CD4-positive, CD25-positive, alpha-beta regulatory T cell (primary cell): ENCODE results near the gene MAPKAP1. TPM values are rescaled to one million over a fixed set of nuclear protein-coding genes. Genes with fewer than 3 reads are reported as not detected.

Experiments
- ATAC-seq, 2 donors: fragments of 150-1000 bp; cut with Tn5 transposase; one replicate each; pipeline ENCODE4 v1.10.0; 2021; ENCODE audit warnings: low read depth in 2 of 2, moderate number of reproducible peaks in 2 of 2, moderate library complexity in 1 of 2
- DNase-seq, 3 donors: peaks; one replicate each; pipeline versions ENCODE4 v3.0.0 to v3.0.0-alpha.2; 2012 to 2022; ENCODE audit warnings: mixed read lengths in 1 of 3
- H3K27ac ChIP-seq: one replicate; pipeline ENCODE4 v1.7.0; 2013; ENCODE audit warnings: mild to moderate bottlenecking, low read length; ENCODE audit not compliant: insufficient read depth, poor library complexity, severe bottlenecking
- H3K27me3 ChIP-seq: one replicate; pipeline ENCODE4 v1.7.0; 2013; ENCODE audit warnings: low read length; ENCODE audit not compliant: control insufficient read depth, insufficient read depth
- H3K36me3 ChIP-seq: one replicate; pipeline ENCODE4 v1.7.0; 2013; ENCODE audit warnings: mild to moderate bottlenecking, low read length, moderate library complexity; ENCODE audit not compliant: control insufficient read depth, insufficient read depth
- H3K4me1 ChIP-seq: 2 replicates; pipeline ENCODE4 v1.7.0; 2013; ENCODE audit warnings: mild to moderate bottlenecking, low read length; ENCODE audit not compliant: insufficient read depth, control insufficient read depth, poor library complexity, severe bottlenecking
- H3K4me3 ChIP-seq: one replicate; pipeline ENCODE4 v1.7.0; 2013; ENCODE audit warnings: low read depth, mild to moderate bottlenecking, low read length, moderate library complexity
- H3K9me3 ChIP-seq, 2 experiments: 1 replicate in 1 of 2; 2 replicates in 1 of 2; pipeline ENCODE4 v1.7.0; 2013; ENCODE audit warnings: low read length in 2 of 2, mild to moderate bottlenecking in 1 of 2, moderate library complexity in 1 of 2; ENCODE audit not compliant: control insufficient read depth in 2 of 2
- H3K27ac Mint-ChIP-seq, 3 donors: one replicate each; pipeline ENCODE4 v1.8.0; 2020 to 2022; ENCODE audit warnings: mild to moderate bottlenecking in 3 of 3, mixed read lengths in 3 of 3, moderate library complexity in 2 of 3
- H3K27me3 Mint-ChIP-seq: one replicate; pipeline ENCODE4 v1.8.0; 2022; ENCODE audit warnings: mild to moderate bottlenecking, mixed read lengths
- H3K36me3 Mint-ChIP-seq: one replicate; pipeline ENCODE4 v1.8.0; 2020; ENCODE audit warnings: mixed read lengths
- H3K4me1 Mint-ChIP-seq, 4 donors: one replicate each; pipeline ENCODE4 v1.8.0; 2020 to 2022; ENCODE audit warnings: mixed read lengths in 4 of 4, mild to moderate bottlenecking in 1 of 4
- H3K4me3 Mint-ChIP-seq, 4 donors: one replicate each; pipeline ENCODE4 v1.8.0; 2020 to 2022; ENCODE audit warnings: mild to moderate bottlenecking in 4 of 4, mixed read lengths in 4 of 4, moderate library complexity in 3 of 4
- H3K9me3 Mint-ChIP-seq, 7 donors: one replicate each; pipeline ENCODE4 v1.8.0; 2020 to 2022; ENCODE audit warnings: mixed read lengths in 7 of 7, mild to moderate bottlenecking in 3 of 7, moderate library complexity in 2 of 7
- polyA plus RNA-seq, 4 donors: library from polyadenylated mRNA; unstranded; fragments of 300-500 nt; fragmentation: Illumina TruSeq; gene quantifications; one replicate each; pipeline ENCODE4 v1.2.3, GENCODE V29; 2021
- total RNA-seq: library from RNA; stranded (reverse); gene quantifications from one replicate; pipeline ENCODE4 v1.2.3, GENCODE V29; 2022

Gene MAPKAP1
- total and polyA plus RNA-seq, 5 donors from 2014 or later = 40.8 to 53.2 (median 47.3) TPM

- no peak overlapping the region for H3K4me3 ChIP-seq
- Mint-ChIP-seq H3K27ac (no peak overlapping the region), H3K4me1 (no peaks in the 10 kb centered on the region), H3K36me3 (peaks cover 33% of the 10 kb centered on the region), H3K4me3 (no peak overlapping the region), H3K27me3 (no peaks in the 10 kb centered on the region), H3K9me3 (peaks cover 0 to 1% (median 0%) of the 10 kb centered on the region in 7 donors)
- ATAC-seq (no peak), DNase-seq (no peak)
- H3K36me3 ChIP-seq = peaks cover 27% of the 10 kb centered on the region
- H3K9me3 ChIP-seq = no peaks in the 10 kb centered on the region
- no peaks in the 10 kb centered on the region for H3K4me1 ChIP-seq
- H3K27me3 ChIP-seq = no peaks in the 10 kb centered on the region
- no peak overlapping the region for H3K27ac ChIP-seq
Measured at GRCh38 chr9:125438506-125439433, 268.2 kb downstream of the MAPKAP1 start.

GRCh38 chr9:125437771-125438221, 269.2 kb downstream of the MAPKAP1 start:
- H3K9me3 Mint-ChIP-seq = no peaks in the 10 kb centered on the region
- H3K27ac Mint-ChIP-seq = no peak overlapping the region
- ATAC-seq (no peak), DNase-seq (no peak)
- Histone ChIP-seq H3K27me3 (no peaks in the 10 kb centered on the region), H3K4me1 (no peaks in the 10 kb centered on the region), H3K9me3 (no peaks in the 10 kb centered on the region), H3K4me3 (no peak overlapping the region), H3K27ac (no peak overlapping the region), H3K36me3 (peaks cover 27% of the 10 kb centered on the region)
- H3K36me3 Mint-ChIP-seq = peaks cover 30% of the 10 kb centered on the region
- no peak overlapping the region for H3K4me3 Mint-ChIP-seq
- no peaks in the 10 kb centered on the region for H3K27me3 Mint-ChIP-seq
- H3K4me1 Mint-ChIP-seq = no peaks in the 10 kb centered on the region

- no peak overlapping the region for H3K4me3 Mint-ChIP-seq
- H3K36me3 Mint-ChIP-seq = peaks cover 27% of the 10 kb centered on the region
- H3K27me3 Mint-ChIP-seq = no peaks in the 10 kb centered on the region
- no peak overlapping the region for H3K27ac ChIP-seq
- no peak overlapping the region for H3K4me3 ChIP-seq
- no peaks in the 10 kb centered on the region for H3K4me1 ChIP-seq
- ATAC-seq (no peak), DNase-seq (no peak)
- no peak overlapping the region for H3K27ac Mint-ChIP-seq
- H3K36me3 ChIP-seq = peaks cover 21% of the 10 kb centered on the region
- no peaks in the 10 kb centered on the region for H3K9me3 ChIP-seq
- no peaks in the 10 kb centered on the region for H3K9me3 Mint-ChIP-seq
- H3K4me1 Mint-ChIP-seq = no peaks in the 10 kb centered on the region
- H3K27me3 ChIP-seq = no peaks in the 10 kb centered on the region
Measured at GRCh38 chr9:125436613-125437443, 270.2 kb downstream of the MAPKAP1 start.

- Mint-ChIP-seq H3K27ac (peak overlapping the region in 1 of 3 donors; percentile 7), H3K27me3 (no peaks in the 10 kb centered on the region), H3K36me3 (peaks cover 20% of the 10 kb centered on the region), H3K4me1 (no peaks in the 10 kb centered on the region), H3K4me3 (no peak overlapping the region), H3K9me3 (no peaks in the 10 kb centered on the region)
- Histone ChIP-seq H3K9me3 (no peaks in the 10 kb centered on the region), H3K36me3 (peaks cover 18% of the 10 kb centered on the region), H3K27ac (no peak overlapping the region), H3K4me3 (no peak overlapping the region), H3K4me1 (no peaks in the 10 kb centered on the region), H3K27me3 (no peaks in the 10 kb centered on the region)
- no peak for DNase-seq
- no peak for ATAC-seq
Measured at GRCh38 chr9:125435776-125436612, 271.0 kb downstream of the MAPKAP1 start.

GRCh38 chr9:125434986-125435775, 271.8 kb downstream of the MAPKAP1 start:
- H3K4me1 ChIP-seq = no peaks in the 10 kb centered on the region
- DNase-seq = no peak
- no peaks in the 10 kb centered on the region for H3K4me1 Mint-ChIP-seq
- H3K36me3 ChIP-seq = peaks cover 18% of the 10 kb centered on the region
- ATAC-seq = no peak
- H3K9me3 Mint-ChIP-seq = no peaks in the 10 kb centered on the region
- peaks cover 14% of the 10 kb centered on the region for H3K36me3 Mint-ChIP-seq
- H3K27me3 Mint-ChIP-seq = no peaks in the 10 kb centered on the region
- no peak overlapping the region for H3K27ac ChIP-seq
- H3K27me3 ChIP-seq = no peaks in the 10 kb centered on the region
- no peak overlapping the region for H3K4me3 ChIP-seq
- peak overlapping the region in 1 of 3 donors; percentile 7 for H3K27ac Mint-ChIP-seq
- H3K4me3 Mint-ChIP-seq = no peak overlapping the region
- H3K9me3 ChIP-seq = no peaks in the 10 kb centered on the region

- Mint-ChIP-seq H3K27me3 (no peaks in the 10 kb centered on the region), H3K36me3 (peaks cover 5% of the 10 kb centered on the region), H3K4me3 (no peak overlapping the region), H3K27ac (no peak overlapping the region), H3K4me1 (no peaks in the 10 kb centered on the region), H3K9me3 (no peaks in the 10 kb centered on the region)
- no peaks in the 10 kb centered on the region for H3K27me3 ChIP-seq
- ATAC-seq (no peak), DNase-seq (no peak)
- peaks cover 3% of the 10 kb centered on the region for H3K36me3 ChIP-seq
- H3K4me1 ChIP-seq = no peaks in the 10 kb centered on the region
- no peak overlapping the region for H3K27ac ChIP-seq
- no peak overlapping the region for H3K4me3 ChIP-seq
- no peaks in the 10 kb centered on the region for H3K9me3 ChIP-seq
Measured at GRCh38 chr9:125433461-125434011, 273.5 kb downstream of the MAPKAP1 start.
